NCI-H1436 treated with DMSO at 0.1 percent for 48 hours (cell line): ENCODE results near the gene UBE2G2.

ENCODE experiments used
- DNase-seq: peaks from one replicate; lab custom pipeline; 2025; lab: John Stamatoyannopoulos, UW

The UBE2G2 gene

DNA sequence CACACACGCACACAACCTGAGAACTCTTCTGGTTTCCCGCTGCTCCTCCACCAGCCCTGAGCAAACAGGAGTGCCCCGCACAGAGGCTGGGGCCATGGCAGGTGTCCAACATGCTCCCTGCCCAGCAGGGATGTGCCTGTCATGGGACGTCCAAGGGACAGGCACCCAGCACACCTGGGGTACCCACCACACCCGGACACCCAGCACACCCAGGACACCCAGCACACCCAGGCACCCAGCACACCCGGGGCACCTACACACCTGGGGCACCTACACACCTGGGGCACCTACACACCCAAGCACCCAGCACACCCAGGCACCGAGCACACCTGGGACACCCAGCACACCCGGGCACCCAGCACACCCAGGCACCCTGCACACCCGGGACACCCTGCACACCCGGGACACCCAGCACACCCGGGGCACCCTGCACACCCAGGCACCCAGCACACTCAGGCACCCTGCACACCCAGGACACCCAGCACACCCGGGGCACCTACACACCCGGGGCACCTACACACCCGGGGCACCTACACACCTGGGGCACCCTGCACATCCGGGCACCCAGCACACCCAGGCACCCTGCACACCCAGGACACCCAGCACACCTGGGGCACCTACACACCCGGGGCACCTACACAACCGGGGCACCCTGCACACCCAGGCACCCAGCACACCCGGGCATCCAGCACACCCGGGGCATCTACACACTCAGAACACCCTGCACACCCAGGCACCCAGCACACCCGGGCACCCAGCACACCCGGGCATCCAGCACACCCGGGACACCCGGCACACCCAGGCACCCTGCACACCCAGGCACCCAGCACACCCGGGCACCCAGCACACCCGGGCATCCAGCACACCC, 37.9 kb downstream of the UBE2G2 start:
- no peak for DNase-seq

DNA sequence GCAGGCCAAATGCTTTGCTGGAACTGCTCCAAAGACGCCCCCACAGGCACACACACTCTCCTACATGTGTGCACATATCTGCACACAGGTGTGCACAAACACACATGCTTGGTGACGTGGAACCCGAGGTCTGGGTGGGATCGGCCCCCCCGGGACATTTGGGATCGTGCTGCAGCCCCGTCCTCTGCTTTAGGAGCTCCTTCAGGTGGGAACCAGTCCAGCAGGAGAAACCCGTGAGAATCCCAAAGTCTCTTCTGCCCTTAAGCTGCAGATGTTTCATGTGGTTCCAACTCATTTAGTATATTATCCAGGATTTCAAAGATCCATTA, 38.6 kb downstream of the UBE2G2 start:
- no peak for DNase-seq

DNA sequence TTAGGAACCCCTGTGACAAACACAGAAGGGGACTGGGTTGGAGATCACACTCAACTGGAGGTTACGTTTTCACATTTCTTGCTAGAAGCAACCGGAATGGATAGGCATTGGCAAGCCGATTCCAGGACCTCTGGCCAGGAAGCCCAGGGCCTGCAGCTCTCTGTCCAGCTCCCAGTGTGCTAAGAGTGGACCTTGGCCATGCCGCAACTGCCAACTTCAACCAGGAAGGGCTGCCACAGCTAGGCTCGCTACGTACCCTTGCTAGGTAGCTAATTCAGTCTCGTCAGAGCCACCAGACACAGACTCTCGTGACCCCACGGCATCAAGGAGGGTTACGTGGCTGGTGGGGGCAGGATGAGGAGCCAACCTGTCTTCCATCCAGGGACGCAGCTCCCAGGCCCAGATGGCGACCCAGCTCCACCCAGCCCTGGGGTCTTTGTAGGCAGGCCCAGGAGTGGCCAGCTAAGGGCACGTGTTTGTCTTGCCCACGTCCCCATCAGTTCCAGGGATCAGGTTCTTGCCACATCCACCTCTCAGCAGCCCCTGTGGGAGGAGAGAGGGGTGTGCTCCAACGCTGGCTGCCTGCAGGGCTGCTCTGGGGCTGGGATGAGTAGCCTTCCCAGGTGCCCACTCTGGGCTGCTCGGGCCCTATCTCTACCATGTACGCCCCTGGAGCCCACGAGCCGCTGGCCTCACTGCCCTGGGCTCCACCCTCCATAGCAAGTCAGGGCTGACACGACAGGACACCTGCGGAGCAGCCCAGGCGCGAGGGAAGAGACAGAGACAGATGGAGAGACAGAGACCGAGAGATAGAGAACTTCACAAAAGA, 39.2 kb downstream of the UBE2G2 start:
- no peak for DNase-seq

- DNase-seq, result no peak
Measured at GRCh38 chr21:44761747-44762208, 39.8 kb downstream of the UBE2G2 start.

- DNase-seq, result peak; percentile 24
Measured at GRCh38 chr21:44761011-44761729, 40.5 kb downstream of the UBE2G2 start.

DNA sequence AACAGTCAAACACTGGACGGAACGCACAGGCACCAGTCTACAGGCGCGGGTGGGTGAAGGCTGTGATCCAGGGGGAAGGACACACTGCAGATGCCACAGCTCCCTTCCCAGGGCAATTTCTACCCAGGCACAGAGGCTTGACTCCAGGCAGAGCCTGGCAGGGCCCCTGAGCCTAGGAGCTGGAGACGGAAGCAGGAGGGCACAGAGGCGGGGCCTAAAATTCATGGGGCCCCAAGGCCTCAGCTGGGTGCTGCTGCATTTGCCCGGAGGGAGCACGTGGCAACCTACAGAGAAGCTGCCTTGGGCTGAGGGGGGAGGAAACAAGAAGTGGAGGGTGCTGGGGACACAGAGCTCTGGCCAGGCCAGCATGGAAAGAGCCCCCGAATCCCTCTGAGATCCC, 41.2 kb downstream of the UBE2G2 start:
- DNase-seq, result no peak

DNA sequence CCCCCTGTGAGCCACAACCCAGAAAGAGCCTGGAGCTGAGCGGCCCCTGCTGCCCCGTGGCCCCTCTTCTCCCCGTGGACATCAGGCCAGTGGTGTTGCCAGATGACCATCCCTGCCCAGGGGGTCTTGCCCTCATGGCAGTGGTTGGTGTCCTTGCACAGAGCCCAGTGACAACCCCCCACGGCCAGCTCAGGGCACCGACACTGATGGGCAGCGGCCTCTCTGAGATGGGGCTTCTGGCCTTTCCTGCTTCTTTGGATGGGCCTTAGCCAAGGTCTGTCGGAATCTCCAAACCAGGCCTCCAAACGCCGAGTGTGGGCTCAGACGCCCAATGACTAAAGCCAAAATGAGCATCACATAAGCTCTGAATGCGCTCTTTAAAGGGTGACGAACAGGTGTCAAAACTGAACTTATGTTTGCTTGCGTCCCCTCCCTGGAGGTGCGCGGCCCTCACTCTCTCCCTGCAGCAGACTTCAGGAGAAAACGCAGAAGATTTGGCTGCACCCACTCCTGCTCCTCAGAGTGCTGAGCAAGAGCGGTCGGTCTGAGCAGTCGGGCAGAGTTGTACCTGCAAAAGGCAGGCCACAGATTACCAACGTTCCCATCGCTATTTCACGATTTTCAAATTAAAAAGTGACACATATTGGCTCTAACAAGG, 41.9 kb downstream of the UBE2G2 start:
- DNase-seq, result no peak

GRCh38 chr21:44758781-44759627, 42.6 kb downstream of the UBE2G2 start:
- DNase-seq, result no peak

DNA sequence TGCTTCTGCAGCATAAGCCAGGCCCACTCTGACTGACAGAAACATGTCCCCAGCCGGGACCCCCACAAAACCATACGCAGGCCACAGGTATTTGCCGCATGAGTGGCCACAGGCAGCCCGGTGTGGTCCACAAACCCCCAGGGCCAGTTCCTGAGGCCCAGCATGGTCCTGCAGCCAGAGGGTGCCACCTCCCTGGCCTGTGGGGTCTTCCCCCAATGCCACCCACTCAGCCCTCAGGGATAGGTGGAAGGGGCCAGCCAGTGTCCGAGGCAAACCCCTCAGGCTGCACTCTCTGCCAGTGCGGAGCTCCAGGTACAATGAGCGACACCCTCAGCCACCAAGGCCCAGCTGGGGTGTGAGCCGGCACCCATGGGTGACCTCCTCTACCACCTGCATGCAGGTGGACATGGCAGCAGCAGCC, 43.5 kb downstream of the UBE2G2 start:
- DNase-seq, result no peak

- DNase-seq, result no peak
Measured at GRCh38 chr21:44757731-44758130, 43.9 kb downstream of the UBE2G2 start.

DNA sequence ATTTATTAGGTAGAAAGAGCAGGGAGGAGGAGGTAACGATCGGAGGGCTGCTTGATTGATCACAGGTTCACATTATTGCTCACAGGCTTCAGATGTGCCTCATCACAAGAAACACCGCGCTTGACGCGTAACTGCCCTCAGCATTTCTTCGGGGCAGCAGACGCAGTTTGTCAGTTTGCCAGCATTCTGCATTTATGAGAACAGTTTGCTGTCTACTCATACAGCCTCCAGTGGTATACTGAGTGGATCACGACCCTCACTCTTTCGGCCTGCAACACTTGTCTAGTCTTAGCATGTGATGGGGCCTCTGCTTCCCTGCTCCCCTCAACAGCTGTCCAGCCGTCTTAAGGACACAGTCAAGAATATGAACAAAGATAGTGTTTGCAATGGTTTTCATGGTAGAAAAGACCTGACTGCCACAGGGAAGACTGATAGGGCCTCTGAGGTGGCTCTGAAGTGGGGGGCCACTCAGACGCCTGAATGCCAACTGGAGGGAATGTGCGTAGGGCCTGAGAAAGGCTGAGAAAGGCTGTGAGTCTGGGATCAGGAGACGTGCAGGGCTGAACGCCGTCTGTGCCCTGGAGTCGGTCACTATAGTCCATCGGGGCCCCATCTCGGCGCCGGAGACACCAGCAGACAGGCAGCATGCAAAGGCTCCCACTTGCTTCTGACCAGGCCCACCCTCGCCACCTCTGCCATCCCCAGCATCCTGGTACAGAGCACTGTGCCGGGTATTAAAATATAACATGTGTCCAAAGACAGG, 45.0 kb downstream of the UBE2G2 start:
- no peak for DNase-seq

DNA sequence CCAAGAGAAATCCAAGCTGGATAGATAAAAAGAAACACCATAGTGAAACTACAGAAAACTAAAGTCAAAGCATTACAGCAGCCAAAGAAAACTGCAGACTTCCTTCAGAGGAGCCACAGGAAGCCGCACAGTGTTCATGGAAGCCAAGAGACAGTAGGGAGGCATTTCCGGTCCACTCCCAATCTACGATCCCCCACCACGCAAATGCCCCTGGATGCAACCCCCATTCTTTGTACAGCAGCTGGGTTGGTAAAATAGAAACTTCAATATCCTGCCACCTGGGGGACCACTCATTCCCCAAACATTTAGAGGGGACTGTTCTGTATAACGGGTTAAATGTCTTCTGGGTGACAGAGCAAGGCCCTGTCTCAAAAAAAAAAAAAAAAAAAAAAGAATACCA, 46.4 kb downstream of the UBE2G2 start:
- no peak for DNase-seq

DNA sequence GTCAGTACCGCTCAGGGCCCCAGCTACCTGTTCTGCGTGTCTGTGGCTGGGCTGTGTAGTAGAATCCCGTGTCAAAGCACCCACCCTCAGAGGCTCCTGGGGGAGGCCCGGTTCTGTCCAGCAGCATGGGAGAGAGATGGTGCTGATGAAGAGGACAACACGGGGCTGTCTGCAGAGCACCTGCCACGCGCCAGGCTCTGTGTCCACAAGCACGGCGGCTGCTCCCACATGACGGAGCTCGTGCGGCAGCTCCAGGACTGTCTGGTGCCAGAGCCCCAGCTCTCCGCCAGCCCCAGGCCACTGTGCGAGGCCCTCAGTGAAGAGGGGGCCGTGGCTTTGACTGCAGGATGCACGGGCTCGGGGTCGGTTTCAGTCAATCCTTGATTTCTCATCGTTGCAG, 48.3 kb downstream of the UBE2G2 start:
- no peak for DNase-seq

- DNase-seq, result no peak
Measured at GRCh38 chr21:44752671-44753235, 48.9 kb downstream of the UBE2G2 start.

- no peak for DNase-seq
Measured at GRCh38 chr21:44751799-44752636, 49.6 kb downstream of the UBE2G2 start.

DNA sequence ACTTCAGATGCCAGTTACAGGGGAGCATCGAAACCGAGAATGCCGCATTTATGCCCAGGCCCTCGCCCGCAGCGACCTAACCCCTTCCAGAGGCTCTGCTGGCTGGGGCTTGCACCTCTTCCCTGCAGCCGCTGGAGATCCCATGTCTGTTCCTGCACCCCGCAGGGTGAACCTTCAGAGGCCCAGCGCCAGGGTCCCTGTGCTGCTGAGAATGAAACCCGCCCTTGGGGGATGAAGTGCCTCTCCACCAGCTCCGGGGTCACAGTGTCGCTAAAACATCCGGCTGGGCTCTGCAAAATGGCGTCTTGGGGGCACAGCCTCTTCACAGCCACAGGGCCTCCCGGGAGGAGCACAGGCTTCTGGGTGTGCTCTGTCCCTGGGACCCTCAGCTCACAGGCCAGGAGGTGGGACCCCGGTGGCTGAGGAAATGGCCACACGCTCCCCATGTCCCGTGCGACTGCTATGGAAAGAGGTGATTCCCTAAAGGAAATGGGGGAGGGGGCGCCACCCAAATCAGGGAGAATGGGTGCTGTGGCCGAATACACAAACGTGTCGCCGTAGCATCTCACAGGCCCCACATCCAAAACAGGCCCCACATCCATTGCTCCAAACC, 50.3 kb downstream of the UBE2G2 start:
- no peak for DNase-seq

DNA sequence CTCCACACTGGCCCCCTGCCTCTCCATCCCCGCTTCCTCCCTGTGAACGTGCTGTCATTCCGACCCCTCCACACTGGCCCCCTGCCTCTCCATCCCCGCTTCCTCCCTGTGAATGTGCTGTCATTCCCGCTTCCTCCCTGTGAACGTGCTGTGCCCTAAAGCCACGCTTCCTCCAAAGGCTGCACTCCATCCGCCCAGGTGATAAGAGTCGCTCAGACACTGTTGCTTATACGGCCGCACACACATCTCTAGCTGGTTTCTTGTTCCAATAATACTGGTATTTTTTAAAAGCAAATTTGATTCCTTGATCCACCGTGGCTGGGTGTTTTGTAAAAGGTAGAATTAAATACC, 51.0 kb downstream of the UBE2G2 start:
- no peak for DNase-seq

- DNase-seq, result no peak
Measured at GRCh38 chr21:44749759-44750674, 51.6 kb downstream of the UBE2G2 start.
